HG03103 (cell line): ENCODE data around the gene SMAD7.

Source experiments
- ATAC-seq: cut with Tn5 transposase; IDR thresholded peaks from one replicate; pipeline ENCODE4 v1.9.1; 2021; ENCODE audit warnings: low read depth; ENCODE audit not compliant: unreplicated experiment

SMAD7 gene

DNA sequence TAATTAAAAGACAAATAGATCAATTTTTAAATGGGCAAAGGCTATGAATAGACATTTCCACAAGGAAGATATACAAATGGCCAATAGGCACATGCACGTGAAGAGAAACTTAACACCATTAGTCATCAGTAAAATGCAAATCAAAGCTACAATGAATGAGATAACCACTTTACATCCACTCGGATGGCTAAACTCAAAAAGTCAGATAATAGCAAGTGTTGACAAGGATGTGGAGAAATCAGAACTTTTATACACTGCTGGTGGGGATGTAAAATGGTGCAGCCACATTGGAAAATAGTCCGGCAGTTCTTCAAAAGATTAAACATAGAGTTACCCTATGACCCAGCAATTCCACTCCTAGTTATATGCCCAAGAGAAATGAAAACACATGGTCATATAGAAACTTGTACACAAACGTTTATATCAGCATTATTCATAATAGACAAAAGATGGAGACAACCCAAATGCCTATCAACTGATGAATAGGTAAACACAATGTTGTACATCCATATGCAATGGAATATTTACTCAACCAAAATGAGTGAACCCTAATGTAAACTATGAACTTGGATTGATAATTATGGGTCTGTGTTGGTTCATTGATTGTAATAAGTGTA is 51.1 kb downstream of the SMAD7 start:
- no peak for ATAC-seq

DNA sequence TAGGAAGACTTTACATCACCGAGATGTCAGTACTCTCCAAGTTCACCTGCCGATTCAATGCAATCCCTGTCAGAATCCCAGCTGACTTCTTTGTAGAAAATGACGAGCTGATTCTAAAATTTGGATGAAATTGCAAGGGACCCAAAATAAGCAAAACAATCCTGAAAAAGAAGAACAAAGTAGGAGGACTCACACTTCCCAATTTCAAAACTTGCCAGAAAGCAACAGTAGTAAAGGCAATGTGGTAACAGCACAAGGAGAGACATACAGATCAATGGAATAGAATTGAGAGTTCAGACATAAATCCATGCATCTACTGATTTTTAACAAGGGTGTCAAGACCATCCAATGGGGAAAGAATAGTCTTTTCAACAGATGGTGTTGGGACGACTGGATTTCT is 52.2 kb downstream of the SMAD7 start:
- no peak for ATAC-seq

DNA sequence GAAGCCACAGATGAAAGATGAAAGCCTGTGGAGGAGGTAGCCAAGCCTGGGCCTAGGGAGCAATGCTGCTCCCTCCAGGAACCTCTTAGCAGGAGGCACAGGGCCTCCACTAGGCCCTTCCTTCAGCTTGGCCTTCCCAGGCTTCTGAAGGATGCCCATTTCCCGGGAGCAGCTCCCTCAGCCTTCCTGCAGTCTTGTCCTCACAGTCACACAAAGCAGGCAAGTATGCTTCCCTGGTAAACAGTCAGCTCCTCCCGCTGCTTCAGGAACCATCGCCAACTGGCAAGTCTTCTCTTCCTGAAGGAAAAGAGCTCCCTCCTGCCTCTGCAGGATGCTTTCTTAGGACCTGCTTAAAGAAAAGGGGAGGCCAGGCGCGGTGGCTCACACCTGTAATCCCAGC is 53.2 kb downstream of the SMAD7 start:
- ATAC-seq = no peak

DNA sequence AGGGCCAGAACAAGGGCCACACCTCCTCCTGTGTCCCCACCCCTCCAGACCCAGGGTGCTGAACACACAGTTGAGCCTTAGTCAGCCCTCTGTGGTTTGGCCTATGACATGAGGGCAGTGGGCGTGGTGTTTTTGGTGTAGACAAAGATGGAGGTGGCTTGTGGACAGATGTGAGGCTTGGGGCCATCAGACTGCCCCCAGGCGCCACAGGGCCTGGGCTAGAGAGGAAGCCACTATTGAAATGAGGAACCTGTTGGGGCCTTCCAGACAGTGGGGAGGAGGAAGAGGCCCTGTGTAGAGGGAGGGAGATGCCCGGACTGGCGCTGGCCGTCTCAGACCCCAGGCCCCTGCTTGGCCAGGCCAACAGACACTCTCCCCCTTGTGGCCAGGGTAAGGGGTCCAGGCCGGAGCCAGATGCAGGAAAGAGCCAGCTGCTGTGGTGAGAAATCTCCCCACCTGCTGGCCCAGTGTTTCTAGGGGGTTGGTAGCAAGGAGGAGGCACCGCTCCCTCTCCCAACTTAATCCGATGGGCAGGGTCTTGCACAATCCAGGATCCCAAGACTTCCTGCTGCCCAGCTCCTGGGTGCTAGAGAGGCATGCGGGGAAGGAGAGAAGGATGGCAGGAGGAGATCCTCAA is 53.8 kb downstream of the SMAD7 start:
- ATAC-seq = no peak

DNA sequence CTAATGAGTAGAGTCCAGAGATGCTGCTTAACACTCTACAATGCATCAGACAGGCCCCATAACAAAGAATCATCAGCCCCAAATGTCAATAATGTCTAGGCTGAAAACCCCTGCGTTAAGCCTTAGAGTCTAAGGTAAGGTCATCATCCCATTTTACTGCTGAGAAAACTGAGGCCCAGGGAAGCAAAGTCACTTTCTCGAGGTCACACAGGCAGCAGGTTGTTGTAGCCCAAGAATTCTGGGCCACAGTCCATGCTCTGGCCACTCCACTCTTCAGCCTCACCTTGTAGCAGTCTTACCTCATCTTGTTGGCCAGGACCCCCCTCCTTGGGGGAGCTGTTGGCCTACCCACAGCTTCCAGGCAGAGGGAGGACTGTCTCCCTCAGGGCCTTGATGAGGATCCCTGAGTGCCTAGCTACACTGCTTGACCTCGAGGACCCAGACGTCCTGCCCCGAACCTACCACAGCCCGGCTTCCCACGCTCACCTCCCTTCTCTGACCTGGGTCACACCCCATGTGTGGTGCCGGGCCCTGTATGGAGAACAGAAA is 54.4 kb downstream of the SMAD7 start:
- ATAC-seq = no peak

DNA sequence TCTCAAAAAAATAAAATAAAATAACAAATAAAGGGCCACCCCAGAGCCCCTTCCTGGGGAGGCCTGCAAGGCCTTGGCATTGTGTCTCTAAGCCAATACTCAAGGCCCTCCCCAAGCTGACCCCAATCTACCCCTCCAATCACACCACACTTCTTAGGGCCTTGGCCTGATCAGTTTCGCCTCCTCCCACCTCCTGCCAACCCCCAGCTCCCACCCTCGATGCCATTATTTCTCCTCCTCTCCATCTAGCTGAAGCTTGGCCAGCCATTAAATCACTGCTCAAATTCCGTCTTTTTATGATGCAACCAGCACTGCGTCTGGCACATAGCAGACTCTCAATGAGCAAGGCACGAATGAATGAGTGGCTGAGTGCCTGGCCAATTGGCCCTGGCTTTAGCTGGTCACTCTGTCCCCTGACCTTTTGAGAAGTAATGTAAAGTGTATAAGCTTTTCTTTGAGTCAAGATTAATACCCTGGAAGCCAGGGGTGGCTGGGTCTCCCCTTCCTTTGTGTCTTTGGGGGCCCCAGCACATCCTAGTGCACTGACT is 55.9 kb downstream of the SMAD7 start:
- no peak for ATAC-seq

DNA sequence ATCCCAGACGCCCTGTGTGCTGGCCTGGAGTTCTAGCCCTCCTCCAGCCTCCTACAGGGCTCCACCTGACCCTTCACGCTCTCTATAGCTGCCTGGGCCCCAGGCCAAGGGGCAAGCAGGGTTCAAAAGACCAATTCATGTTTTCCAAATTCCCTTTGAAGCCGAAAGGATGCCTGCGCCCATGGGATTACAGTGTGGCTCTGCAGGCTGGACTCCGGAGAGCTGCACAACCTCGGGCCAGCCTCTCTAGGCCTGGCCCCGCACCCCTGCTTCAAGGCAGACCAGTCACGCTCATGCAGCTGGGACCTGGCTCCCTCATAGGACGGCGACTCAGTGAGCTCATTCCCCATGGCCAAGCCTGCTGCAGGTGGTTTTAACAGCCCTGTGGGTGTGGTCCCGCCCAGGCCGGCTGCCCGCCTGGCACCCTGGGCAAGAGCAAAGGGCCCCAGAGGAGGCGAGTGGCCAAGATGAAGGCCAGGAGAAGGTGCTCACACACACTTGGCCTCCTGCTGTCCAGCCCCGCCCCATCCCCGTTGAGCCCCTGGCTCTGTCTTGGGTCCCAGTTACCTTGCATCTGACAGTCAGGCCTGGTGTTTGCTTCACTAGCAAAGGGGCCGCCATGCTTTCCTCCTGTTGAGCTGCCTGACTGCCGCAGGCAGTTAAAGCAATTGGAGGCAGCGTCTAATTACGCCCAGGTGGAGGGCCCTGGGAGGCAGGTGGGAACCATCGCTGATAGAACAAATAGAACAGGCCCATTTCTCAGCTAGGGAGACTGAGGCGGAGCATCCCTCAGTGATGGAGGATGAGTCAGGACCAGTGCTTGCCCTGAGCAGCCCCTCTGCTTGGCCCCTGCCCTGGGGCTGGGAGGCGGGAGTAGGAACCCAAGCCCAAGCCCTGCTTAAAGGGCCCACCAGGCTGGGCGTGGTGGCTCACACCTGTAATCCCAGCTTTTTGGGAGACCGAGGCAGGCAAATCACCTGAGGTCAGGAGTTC is 56.9 kb downstream of the SMAD7 start:
- ATAC-seq = no peak

DNA sequence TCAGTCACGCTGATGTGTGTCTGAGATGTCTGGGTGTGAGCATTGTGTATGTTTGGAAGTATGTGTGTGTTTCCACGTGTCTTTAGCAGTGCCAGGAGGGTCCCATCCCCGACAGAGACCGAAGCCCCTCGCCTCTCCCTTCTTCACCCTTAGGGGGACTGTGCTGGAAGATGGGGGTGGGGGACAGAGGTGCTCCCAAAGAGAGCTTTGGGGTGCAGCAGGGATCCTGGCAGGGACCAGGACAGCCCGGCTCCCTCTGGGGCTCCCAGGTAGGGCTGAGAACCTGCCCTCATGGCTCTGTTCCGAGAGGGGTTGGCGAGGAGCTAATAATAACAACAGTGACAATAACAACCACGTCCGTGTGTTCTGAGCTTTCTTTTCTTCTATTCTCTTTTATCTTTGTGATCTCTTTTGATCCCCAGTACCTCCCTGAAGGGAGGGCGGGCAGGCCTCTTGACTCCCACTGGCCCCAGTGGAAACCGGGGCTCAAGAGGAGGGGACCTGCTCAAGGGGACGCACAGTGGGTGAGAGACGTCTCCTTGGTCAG is 57.6 kb downstream of the SMAD7 start:
- no peak for ATAC-seq

DNA sequence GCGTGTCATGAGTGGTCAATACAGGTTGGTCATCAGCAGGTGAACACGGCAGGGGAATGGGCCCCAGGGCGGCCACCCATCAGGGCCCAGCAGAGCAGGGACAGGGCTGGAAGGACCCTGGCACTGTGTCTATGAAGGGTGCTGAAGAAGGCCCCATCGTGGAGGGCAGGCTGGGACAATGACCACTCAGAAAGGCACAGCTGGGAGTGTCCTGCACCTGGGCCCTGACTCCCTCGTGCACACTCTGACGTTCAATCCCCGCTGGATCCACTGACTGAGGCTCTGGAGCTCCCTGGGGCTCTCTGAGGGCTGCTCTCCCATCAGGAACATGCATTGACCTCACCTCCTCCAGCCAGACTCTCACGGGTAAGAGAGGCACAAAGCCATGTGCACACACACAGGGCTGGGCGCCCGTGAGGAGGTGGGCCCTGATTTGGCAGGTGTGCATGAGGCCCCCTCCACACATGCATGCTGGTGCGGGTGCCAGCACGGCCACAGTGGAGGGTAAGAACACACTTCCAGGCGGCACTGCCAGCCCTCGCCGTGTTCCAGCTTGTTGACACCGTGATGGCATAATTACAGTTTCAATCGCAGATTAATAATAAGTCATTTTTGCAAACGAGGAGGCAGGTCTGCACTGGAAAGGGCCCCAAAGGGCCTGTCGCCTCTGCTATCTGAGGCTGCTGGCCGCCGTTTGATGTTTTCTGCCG is 58.5 kb downstream of the SMAD7 start:
- no peak for ATAC-seq

DNA sequence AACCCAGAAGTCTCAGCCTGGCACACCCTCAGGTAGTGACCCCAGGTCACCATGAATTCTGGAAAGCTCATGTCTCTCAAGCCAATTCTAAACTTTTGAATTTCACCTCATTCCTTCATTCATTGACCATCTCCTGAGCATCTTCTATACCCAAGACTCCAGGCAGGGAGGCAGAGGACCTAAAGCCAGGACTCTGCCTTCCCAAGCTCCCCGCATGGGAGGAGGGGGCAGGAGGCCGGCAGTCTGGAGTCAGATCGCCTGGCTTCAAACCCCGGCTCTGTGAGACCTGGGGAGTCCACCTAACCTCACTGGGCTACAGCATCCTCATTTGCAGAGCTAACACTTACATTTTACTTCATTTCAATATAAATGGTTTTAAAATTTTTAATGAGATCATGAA is 59.0 kb downstream of the SMAD7 start:
- no peak for ATAC-seq

DNA sequence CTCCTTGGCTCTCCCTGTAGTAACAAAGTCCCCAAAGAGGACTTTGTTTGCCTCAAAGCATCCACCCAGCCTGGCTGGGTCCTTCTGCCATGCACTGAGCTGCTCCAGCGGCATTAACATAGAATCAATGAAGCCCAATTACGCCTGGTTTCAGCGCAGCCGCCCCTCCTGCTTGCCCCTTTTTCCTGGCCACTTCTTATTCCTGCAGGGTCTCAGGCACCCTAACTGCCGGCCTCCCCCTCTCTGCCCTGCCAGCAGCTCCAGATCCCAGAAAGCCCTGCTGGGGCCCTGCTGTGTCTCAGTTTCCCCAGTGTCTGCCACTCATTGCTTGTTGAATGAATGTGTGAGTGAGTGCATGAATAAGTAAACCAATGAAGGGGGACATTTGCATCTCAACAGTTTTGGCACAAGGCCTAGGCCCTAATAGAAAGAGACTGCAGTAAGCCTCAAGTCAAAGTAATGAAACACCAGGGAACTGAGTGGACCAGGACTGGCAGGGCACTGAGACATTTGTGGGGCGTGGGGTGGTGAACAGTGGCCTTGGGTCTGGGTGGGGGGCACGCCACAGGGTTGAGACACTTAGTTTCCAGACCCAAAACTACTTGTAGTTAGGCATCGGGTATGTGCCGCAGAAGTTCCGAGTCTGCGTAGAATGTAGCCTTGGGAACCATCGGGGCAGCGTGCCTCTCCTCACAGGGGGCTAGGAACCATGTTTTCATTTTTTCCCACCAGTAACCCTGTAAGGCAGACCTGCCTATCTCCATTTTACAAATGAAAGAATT is 60.6 kb downstream of the SMAD7 start:
- ATAC-seq = no peak

DNA sequence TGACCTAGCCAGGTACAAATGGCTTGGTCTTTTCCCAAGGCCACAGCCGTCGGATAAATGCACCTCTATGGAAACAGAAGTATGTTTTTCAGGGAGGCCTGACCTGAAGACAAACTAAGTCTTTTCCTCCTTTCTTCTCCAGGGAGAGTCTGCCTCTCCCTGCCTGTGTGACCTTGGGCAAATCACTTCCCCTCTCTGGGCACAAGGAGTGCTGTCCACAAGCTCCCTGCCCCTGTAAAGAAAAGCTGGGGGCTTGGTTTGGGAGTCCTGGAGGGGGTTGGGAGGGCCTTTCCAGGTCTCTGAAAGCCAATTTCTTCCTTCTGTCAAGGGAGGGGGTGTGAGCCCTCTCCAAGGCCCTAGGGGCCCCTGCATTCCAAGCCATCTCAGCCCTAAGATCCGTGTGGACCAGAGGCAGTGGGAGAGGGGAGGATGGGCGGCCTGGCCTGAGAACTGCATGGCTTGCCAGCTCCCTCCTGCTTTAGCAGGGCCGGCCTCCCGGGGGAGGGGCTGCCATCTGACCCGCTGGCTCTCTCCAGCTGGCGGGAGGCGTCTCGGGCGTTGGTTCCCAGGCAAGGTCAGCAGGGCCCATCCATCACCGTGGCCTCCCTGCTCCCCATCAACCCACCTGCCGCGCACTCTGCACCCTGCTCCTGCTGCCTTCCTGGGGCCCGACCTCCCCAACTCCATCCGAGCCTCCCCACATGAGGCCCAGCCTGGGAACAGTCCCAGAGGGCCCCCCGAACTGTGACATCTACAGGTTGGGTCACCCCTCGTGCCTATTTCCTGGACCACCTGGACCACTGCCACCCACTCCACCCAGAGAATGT is 61.4 kb downstream of the SMAD7 start:
- no peak for ATAC-seq

DNA sequence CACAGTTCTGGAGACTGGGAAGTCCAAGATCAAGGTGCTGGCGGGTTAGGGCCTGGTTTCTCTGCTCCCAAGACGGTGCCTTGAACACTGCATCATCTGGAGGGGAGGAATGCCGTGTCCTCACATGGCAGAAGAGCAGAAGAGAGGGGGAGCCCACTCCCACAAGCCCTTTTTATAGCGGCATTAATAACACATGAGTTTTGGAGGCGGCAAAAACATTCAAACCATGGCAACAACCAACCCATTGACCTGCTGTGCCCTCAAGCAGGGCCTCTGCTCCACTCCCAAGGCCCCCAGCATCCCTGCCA is 62.0 kb downstream of the SMAD7 start:
- no peak for ATAC-seq

DNA sequence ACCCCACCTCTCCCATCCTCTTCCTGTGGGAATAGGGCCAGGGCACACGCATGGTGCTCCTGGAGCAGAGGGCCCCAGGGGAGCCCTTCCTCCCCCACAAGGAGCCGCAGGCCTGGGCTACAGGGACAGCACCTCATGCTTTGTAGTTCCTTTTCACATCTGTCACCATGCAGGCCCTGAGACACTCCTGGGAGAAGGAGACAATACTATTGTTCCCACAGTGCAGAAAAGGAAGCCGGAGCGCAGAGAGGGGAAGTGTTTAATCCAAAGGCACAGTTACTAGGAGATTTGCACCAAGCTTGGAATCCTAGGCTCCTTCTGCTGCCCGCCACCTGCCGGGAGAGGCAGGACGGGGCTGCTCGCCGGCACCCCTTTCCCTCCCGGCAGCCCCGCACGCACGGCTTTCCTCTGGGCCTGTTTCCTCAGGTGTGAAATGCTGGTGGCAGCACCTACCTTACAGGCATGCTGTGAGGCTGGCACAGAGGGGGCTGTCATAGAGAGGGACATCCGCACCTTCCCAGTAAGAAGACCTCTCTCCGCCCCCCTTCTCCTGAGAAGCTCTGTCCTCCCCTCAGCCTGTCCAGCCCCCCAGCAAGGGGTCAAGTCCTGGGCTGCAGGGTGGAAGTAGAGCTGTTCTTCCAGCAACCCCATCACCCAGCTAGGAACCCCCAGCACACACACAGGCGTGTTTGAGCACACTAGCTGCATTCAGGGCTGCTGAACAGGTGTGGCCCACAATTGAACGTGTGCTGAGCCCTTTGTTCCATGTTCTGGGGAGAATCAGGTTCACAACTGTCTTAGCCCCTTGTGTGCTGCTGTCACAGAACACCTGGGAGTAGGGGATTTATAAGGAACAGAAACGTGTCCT is 62.6 kb downstream of the SMAD7 start:
- ATAC-seq = no peak

DNA sequence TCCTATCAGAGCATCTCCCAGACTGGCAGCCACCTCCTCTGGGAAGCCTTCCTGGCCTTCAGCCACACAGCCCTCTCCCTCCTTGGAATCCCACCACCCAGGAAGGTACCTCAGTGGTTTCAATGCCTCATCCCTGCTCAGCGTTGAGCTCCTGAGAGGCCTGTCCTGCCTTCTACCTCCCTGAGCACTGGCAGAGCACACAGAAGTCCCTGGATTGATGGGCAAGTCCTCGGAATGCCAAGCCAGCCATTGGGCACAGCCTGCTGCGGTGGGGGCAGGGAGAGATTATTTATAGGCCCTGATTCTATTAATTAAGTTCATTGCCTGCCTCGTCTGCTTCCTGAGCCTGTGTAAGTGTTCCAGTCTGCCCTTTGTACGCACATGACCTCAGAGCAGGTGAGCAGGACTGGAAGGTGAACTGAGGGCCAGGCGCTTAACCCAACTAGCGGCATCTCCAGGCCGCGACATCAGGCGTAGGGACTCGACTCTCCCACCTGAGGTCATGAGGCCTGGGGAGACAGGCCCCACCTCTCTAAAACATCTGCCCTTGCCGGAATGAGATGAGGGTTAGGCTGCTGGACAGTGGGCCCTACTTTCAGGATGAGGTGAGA is 63.4 kb downstream of the SMAD7 start:
- no peak for ATAC-seq

DNA sequence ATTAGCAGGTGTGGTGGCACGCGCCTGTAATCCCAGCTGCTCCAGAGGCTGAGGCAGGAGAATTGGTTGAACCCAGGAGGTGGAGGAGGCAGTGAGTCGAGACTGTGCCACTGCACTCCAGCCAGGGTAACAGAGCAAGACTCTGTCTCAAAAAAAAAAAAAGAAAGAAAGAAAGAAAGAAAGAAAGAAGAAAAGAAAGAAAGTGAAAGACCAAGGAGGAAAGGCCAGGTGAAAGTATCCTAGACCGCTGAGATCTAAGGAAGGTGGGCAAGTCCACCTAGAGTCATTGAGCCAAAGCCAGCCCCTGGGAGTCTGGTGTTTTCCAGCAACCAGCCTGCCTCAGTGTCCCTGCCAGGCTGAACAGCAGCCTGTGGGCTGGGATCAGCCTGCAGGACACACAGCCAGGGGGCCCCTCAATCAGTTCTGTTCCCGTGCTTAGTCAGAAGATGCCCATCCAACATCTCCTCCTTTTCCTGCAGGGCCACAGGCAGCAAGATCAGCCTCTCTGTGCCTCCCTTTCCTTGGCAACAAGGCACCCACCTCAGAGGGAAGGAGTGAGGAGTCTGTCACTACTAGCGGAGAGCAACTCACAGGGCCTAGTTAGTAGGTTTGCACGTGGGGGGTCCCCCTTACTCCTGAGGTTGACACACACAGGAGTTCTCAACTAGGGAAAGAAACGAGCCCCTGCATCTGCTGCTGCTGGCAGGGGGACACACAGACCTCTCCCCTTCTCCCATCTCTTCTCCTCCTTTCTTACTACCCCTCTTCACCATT is 64.1 kb downstream of the SMAD7 start:
- ATAC-seq = no peak
